HepG2 (cell line): ENCODE data around the gene BSND. TPM values are rescaled to one million over a fixed set of nuclear protein-coding genes. Genes with fewer than 3 reads are reported as not detected.

ENCODE experiments used
- CTCF ChIP-seq: sonication (generic); formaldehyde crosslinking; IDR thresholded peaks from 2 replicates; pipeline ENCODE4 v1.5.0; 2020; ENCODE audit warnings: mild to moderate bottlenecking, missing genetic modification reagents, moderate library complexity
- ERF ChIP-seq: IDR thresholded peaks from 2 replicates; pipeline ENCODE4 v1.6.1; 2018; ENCODE audit warnings: missing biosample characterization, missing genetic modification reagents
- FOXA1 ChIP-seq, 2 experiments: fragments of 450-650 bp in 1 of 2; sonication (generic) in 1 of 2; formaldehyde crosslinking in 1 of 2; IDR thresholded peaks; 2 replicates each; pipeline versions ENCODE4 v1.4.0 to v1.6.1; 2016 to 2020; ENCODE audit warnings: missing genetic modification reagents in 1 of 2
- MLLT10 ChIP-seq: sonication (generic); formaldehyde crosslinking; IDR thresholded peaks from 2 replicates; pipeline ENCODE4 v1.4.0; 2020; ENCODE audit warnings: missing genetic modification reagents
- RFXAP ChIP-seq: sonication (generic); formaldehyde crosslinking; IDR thresholded peaks from 2 replicates; pipeline ENCODE4 v1.4.0; 2020; ENCODE audit warnings: missing genetic modification reagents, borderline replicate concordance
- SALL2 ChIP-seq: sonication (generic); formaldehyde crosslinking; IDR thresholded peaks from 2 replicates; pipeline ENCODE4 v1.8.1; 2023; ENCODE audit warnings: mild to moderate bottlenecking, missing genetic modification reagents, inconsistent platforms
- SMC3 ChIP-seq: IDR thresholded peaks from 2 replicates; pipeline ENCODE4 v1.6.1; 2011; ENCODE audit warnings: low read length, improper control_type of control experiment
- SP1 ChIP-seq, 2 experiments: fragments of 450-650 bp in 1 of 2; sonication (generic) in 1 of 2; formaldehyde crosslinking in 1 of 2; IDR thresholded peaks; 2 replicates each; pipeline versions ENCODE4 v1.4.0 to v1.6.1; 2016 to 2020; ENCODE audit warnings: missing genetic modification reagents in 1 of 2
- TFDP1 ChIP-seq: IDR thresholded peaks from 2 replicates; pipeline ENCODE4 v1.6.1; 2016; ENCODE audit warnings: missing compliant biosample characterization, missing genetic modification reagents, borderline replicate concordance
- ZBTB20 ChIP-seq: sonication (generic); formaldehyde crosslinking; IDR thresholded peaks from 2 replicates; pipeline ENCODE4 v1.8.1; 2023; ENCODE audit warnings: missing genetic modification reagents, low read depth, mild to moderate bottlenecking, borderline replicate concordance
- ZFP91 ChIP-seq: sonication (generic); formaldehyde crosslinking; IDR thresholded peaks from 2 replicates; pipeline ENCODE4 v1.9.0; 2022; ENCODE audit warnings: missing genetic modification reagents, mild to moderate bottlenecking, borderline replicate concordance
- ZNF281 ChIP-seq: sonication (generic); formaldehyde crosslinking; IDR thresholded peaks from 2 replicates; pipeline ENCODE4 v1.4.0; 2020; ENCODE audit warnings: missing genetic modification reagents, borderline replicate concordance
- ZNF512B ChIP-seq: sonication (generic); formaldehyde crosslinking; IDR thresholded peaks from 2 replicates; pipeline ENCODE4 v1.5.1; 2020; ENCODE audit warnings: missing genetic modification reagents, mild to moderate bottlenecking, borderline replicate concordance
- ZNF558 ChIP-seq: sonication (generic); formaldehyde crosslinking; IDR thresholded peaks from 2 replicates; pipeline ENCODE4 v1.9.0; 2022; ENCODE audit warnings: mild to moderate bottlenecking, missing genetic modification reagents, borderline replicate concordance
- polyA plus RNA-seq, 8 experiments: library from polyadenylated mRNA; depleted of rRNA in 3 of 8; stranded (reverse) in 7 of 8; unstranded in 1 of 8; fragments of >200 nt; fragmentation: Illumina TruSeq in 4 of 8; extraction: Trizol in 4 of 8; gene quantifications; 2 replicates each; pipeline versions ENCODE4 v1.2.1 to v1.2.3, GENCODE V29; 2011 to 2016; ENCODE audit warnings: low read depth in 4 of 8, missing spikeins in 1 of 8, mixed read lengths in 1 of 8; ENCODE audit not compliant: insufficient read depth in 1 of 8
- total RNA-seq, 5 experiments: library from RNA; depleted of rRNA; stranded (reverse); fragments of >200 nt; fragmentation: Illumina TruSeq; extraction: Trizol; gene quantifications; 2 replicates each; pipeline ENCODE4 v1.2.3, GENCODE V29; 2016; ENCODE audit warnings: low read depth in 1 of 5
- TF ChIP-seq, protein P1 (sequence below): IDR thresholded peaks from 2 replicates; pipeline ENCODE4 v1.6.1; 2016; ENCODE audit warnings: missing compliant biosample characterization, missing genetic modification reagents, borderline replicate concordance

Gene BSND
- total and polyA plus RNA-seq, 2 of the 13 experiments (the other 11 are each of a cell fraction or from before 2014, with no cell fraction given) = not detected

GRCh38 chr1:55021942-55022546 is 23.3 kb downstream of the BSND start (continued):
- TF ChIP-seq, protein P1, sequence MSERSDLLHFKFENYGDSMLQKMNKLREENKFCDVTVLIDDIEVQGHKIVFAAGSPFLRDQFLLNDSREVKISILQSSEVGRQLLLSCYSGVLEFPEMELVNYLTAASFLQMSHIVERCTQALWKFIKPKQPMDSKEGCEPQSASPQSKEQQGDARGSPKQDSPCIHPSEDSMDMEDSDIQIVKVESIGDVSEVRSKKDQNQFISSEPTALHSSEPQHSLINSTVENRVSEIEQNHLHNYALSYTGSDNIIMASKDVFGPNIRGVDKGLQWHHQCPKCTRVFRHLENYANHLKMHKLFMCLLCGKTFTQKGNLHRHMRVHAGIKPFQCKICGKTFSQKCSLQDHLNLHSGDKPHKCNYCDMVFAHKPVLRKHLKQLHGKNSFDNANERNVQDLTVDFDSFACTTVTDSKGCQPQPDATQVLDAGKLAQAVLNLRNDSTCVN = 0 out of 2 replicates have a peak, but pooled peaks have one; percentile 40
- no peak for TF ChIP-seq MLLT10
- peak; percentile 75 for TF ChIP-seq ZFP91
- TF ChIP-seq ERF (CRISPR knock-in tag) = peak; percentile 73; the same call in 1 of the 2 replicates
- TF ChIP-seq SALL2 (CRISPR knock-in tag) = 0 out of 2 replicates have a peak, but pooled peaks have one; percentile 43
- TF ChIP-seq ZBTB20 = 0 out of 2 replicates have a peak, but pooled peaks have one; percentile 32
- TF ChIP-seq ZNF558 (CRISPR knock-in tag) = 0 out of 2 replicates have a peak, but pooled peaks have one; percentile 34
- no peak for TF ChIP-seq TFDP1 (CRISPR knock-in tag)
- TF ChIP-seq CTCF (CRISPR knock-in tag) = peak; percentile 99
- TF ChIP-seq SMC3 = peak; percentile 53; the same call in 1 of the 2 replicates
- TF ChIP-seq ZNF512B (CRISPR knock-in tag) = 0 out of 2 replicates have a peak, but pooled peaks have one; percentile 36
- TF ChIP-seq FOXA1 (IDR thresholded peaks at IDR 0.05) = no peak
- TF ChIP-seq FOXA1 (CRISPR knock-in tag; IDR thresholded peaks at IDR 0.05) = 0 out of 2 replicates have a peak, but pooled peaks have one; percentile 13
- no peak for TF ChIP-seq ZNF281 (CRISPR knock-in tag)
- 0 out of 2 replicates have a peak, but pooled peaks have one; percentile 33 for TF ChIP-seq RFXAP (CRISPR knock-in tag)
- TF ChIP-seq SP1 (IDR thresholded peaks at IDR 0.05) = no peak
- peak; percentile 63 for TF ChIP-seq SP1 (CRISPR knock-in tag; IDR thresholded peaks at IDR 0.05)
